ENCODE measurements around the gene GPC5. TPM values are rescaled to one million over a fixed set of nuclear protein-coding genes. Genes with fewer than 3 reads are reported as not detected.

Gene GPC5
- total RNA-seq, 1 donor from 2014 or later: 10.2 TPM

- Mint-ChIP-seq H3K36me3 (ENCODE audit: unreplicated experiment) (no peaks in the 10 kb centered on the region), H3K9me3 (ENCODE audit: unreplicated experiment) (no peaks in the 10 kb centered on the region), H3K4me3 (ENCODE audit: unreplicated experiment) (no peak overlapping the region), H3K27ac (ENCODE audit: unreplicated experiment) (no peak overlapping the region), H3K27me3 (ENCODE audit: unreplicated experiment) (no peaks in the 10 kb centered on the region), H3K4me1 (ENCODE audit: low read depth, unreplicated experiment) (no peaks in the 10 kb centered on the region)
- no peak for DNase-seq
- no peak for TF ChIP-seq CTCF (IDR thresholded peaks at IDR 0.05; ENCODE audit: partially characterized antibody, unreplicated experiment)
Observed at GRCh38 chr13:92412996-92413395, 1014.6 kb downstream of the GPC5 start.

GRCh38 chr13:92413452-92413851 is 1015.0 kb downstream of the GPC5 start:
- no peak for DNase-seq

GRCh38 chr13:92414851-92415250 is 1016.4 kb downstream of the GPC5 start:
- H3K27me3 Mint-ChIP-seq (ENCODE audit: unreplicated experiment): no peaks in the 10 kb centered on the region
- no peak overlapping the region for H3K27ac Mint-ChIP-seq (ENCODE audit: unreplicated experiment)
- no peak overlapping the region for H3K4me3 Mint-ChIP-seq (ENCODE audit: unreplicated experiment)
- H3K9me3 Mint-ChIP-seq (ENCODE audit: unreplicated experiment): no peaks in the 10 kb centered on the region
- peaks cover 3% of the 10 kb centered on the region for H3K4me1 Mint-ChIP-seq (ENCODE audit: low read depth, unreplicated experiment)
- TF ChIP-seq CTCF (IDR thresholded peaks at IDR 0.05; ENCODE audit: partially characterized antibody, unreplicated experiment): no peak
- H3K36me3 Mint-ChIP-seq (ENCODE audit: unreplicated experiment): no peaks in the 10 kb centered on the region
- no peak for DNase-seq

More at GRCh38 chr13:92413452-92413851, 1015.0 kb downstream of the GPC5 start:
- H3K27ac Mint-ChIP-seq (ENCODE audit: unreplicated experiment): no peak overlapping the region
- no peaks in the 10 kb centered on the region for H3K36me3 Mint-ChIP-seq (ENCODE audit: unreplicated experiment)
- H3K4me3 Mint-ChIP-seq (ENCODE audit: unreplicated experiment): no peak overlapping the region
- H3K4me1 Mint-ChIP-seq (ENCODE audit: low read depth, unreplicated experiment): no peaks in the 10 kb centered on the region
- no peaks in the 10 kb centered on the region for H3K27me3 Mint-ChIP-seq (ENCODE audit: unreplicated experiment)
- no peak for TF ChIP-seq CTCF (IDR thresholded peaks at IDR 0.05; ENCODE audit: partially characterized antibody, unreplicated experiment)
- no peaks in the 10 kb centered on the region for H3K9me3 Mint-ChIP-seq (ENCODE audit: unreplicated experiment)

GRCh38 chr13:92415781-92416180 is 1017.4 kb downstream of the GPC5 start:
- Mint-ChIP-seq H3K4me1 (ENCODE audit: low read depth, unreplicated experiment) (peaks cover 3% of the 10 kb centered on the region), H3K27me3 (ENCODE audit: unreplicated experiment) (no peaks in the 10 kb centered on the region), H3K36me3 (ENCODE audit: unreplicated experiment) (no peaks in the 10 kb centered on the region), H3K4me3 (ENCODE audit: unreplicated experiment) (no peak overlapping the region), H3K9me3 (ENCODE audit: unreplicated experiment) (no peaks in the 10 kb centered on the region), H3K27ac (ENCODE audit: unreplicated experiment) (no peak overlapping the region)
- TF ChIP-seq CTCF (IDR thresholded peaks at IDR 0.05; ENCODE audit: partially characterized antibody, unreplicated experiment): no peak
- DNase-seq: no peak

- no peaks in the 10 kb centered on the region for H3K9me3 Mint-ChIP-seq (ENCODE audit: unreplicated experiment)
- peaks cover 3% of the 10 kb centered on the region for H3K4me1 Mint-ChIP-seq (ENCODE audit: low read depth, unreplicated experiment)
- no peak for DNase-seq
- H3K4me3 Mint-ChIP-seq (ENCODE audit: unreplicated experiment): no peak overlapping the region
- no peaks in the 10 kb centered on the region for H3K27me3 Mint-ChIP-seq (ENCODE audit: unreplicated experiment)
- H3K36me3 Mint-ChIP-seq (ENCODE audit: unreplicated experiment): no peaks in the 10 kb centered on the region
- no peak for TF ChIP-seq CTCF (IDR thresholded peaks at IDR 0.05; ENCODE audit: partially characterized antibody, unreplicated experiment)
- no peak overlapping the region for H3K27ac Mint-ChIP-seq (ENCODE audit: unreplicated experiment)
Observed at GRCh38 chr13:92418818-92419412, 1020.5 kb downstream of the GPC5 start.

All from glutamatergic neuron (in vitro differentiated cells).